Prostate gland (tissue), 2 donors: ENCODE measurements around the gene SEL1L3. TPM values are rescaled to one million over a fixed set of nuclear protein-coding genes. Genes with fewer than 3 reads are reported as not detected.

Experiments used
- DNase-seq: peaks from one replicate; pipeline ENCODE4 v3.0.0-alpha.2; 2019; ENCODE audit warnings: low spot score
- H3K27ac ChIP-seq, 2 donors: fragments of 200-600 bp; sonication (generic); 2 replicates each; pipeline ENCODE4 v1.5.1; 2017 to 2019
- H3K27me3 ChIP-seq: fragments of 200-600 bp; sonication (generic); replicated peaks from 2 replicates; pipeline ENCODE4 v1.5.1; 2019; ENCODE audit not compliant: insufficient read depth
- H3K36me3 ChIP-seq, 2 donors: fragments of 200-600 bp; sonication (generic); 1 replicate in 1 of 2; 2 replicates in 1 of 2; pipeline versions ENCODE4 v1.5.1 to v1.8.1; 2017 to 2019
- H3K4me1 ChIP-seq: fragments of 200-600 bp; sonication (generic); replicated peaks from 2 replicates; pipeline ENCODE4 v1.5.1; 2019
- H3K4me3 ChIP-seq, 2 donors: fragments of 200-600 bp; sonication (generic); 2 replicates each; pipeline ENCODE4 v1.5.1; 2017 to 2019
- H3K9me3 ChIP-seq: fragments of 200-600 bp; sonication (generic); 2 replicates; pipeline ENCODE4 v1.5.1; 2017
- POLR2A ChIP-seq: fragments of 450-650 bp; IDR thresholded peaks from one replicate; pipeline ENCODE4 v1.6.1; 2016; ENCODE audit warnings: antibody characterized with exemption, mild to moderate bottlenecking
- POLR2AphosphoS5 ChIP-seq: sonication (generic); formaldehyde crosslinking; IDR thresholded peaks from one replicate; pipeline ENCODE4 v1.6.1; 2017; ENCODE audit warnings: antibody characterized with exemption
- WGBS: methylation state at CpG from one replicate; pipeline ENCODE4 v1.1.5; 2018; 5-methylcytosine and 5-hydroxymethylcytosine counted together
- intact Hi-C: fragments of 100-400 bp; cut with DNase I; formaldehyde crosslinking; loops from one replicate; pipeline ENCODE4 v1.14.2; 2022
- total RNA-seq, 2 donors: library from RNA; depleted of rRNA; stranded (reverse); fragments of >200 nt; gene quantifications; one replicate each; pipeline ENCODE4 v1.1.0, GENCODE V29; 2016
- TF ChIP-seq, protein P1 (sequence below), 4 experiments: fragments of 200-600 bp in 2 of 4; fragments of 450-650 bp in 2 of 4; sonication (generic) in 2 of 4; IDR thresholded peaks; 1 replicate in 3 of 4; 2 replicates in 1 of 4; pipeline ENCODE4 v1.5.1; 2016 to 2019; ENCODE audit warnings: antibody characterized with exemption in 4 of 4, mild to moderate bottlenecking in 2 of 4, moderate library complexity in 2 of 4

SEL1L3 gene
- total RNA-seq, 2 donors from 2014 or later: 22.2 to 26.1 TPM

DNA sequence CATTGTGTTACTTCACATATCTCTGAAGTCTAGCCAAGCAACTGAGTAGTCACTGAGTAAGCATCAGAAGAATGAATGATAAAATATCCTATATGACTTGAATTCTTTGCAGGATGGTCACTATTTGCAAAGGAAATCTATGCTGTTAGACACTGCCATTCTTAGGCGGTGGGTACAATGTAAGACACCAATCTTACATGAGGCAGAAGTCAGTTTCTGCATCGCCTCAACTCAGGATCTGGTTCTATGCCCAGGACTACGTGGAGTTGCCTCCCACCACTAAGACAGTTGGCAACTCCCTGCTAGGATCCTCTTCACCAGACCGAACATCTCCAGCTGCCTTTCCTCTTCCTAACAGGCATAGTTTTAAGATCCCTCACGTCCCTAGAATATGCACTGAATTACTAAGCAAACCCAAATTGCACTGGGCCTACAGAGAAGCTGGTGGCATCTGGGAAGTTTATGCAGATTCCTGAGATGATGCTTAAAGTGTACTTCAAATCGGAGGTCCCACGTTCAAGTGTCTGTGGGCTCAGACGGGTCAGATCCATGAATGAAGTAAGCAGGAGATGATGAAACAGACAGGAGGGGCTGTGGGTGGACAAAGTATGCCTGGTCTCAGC, 45.6 kb downstream of the SEL1L3 start:
- no peak overlapping the region for H3K4me3 ChIP-seq
- H3K4me1 ChIP-seq: no peaks in the 10 kb centered on the region
- H3K36me3 ChIP-seq: no peaks in the 10 kb centered on the region
- H3K27me3 ChIP-seq: no peaks in the 10 kb centered on the region
- intact Hi-C loops: no loop called here
- TF ChIP-seq POLR2AphosphoS5 (no peak), POLR2A (no peak)
- TF ChIP-seq, protein P1, sequence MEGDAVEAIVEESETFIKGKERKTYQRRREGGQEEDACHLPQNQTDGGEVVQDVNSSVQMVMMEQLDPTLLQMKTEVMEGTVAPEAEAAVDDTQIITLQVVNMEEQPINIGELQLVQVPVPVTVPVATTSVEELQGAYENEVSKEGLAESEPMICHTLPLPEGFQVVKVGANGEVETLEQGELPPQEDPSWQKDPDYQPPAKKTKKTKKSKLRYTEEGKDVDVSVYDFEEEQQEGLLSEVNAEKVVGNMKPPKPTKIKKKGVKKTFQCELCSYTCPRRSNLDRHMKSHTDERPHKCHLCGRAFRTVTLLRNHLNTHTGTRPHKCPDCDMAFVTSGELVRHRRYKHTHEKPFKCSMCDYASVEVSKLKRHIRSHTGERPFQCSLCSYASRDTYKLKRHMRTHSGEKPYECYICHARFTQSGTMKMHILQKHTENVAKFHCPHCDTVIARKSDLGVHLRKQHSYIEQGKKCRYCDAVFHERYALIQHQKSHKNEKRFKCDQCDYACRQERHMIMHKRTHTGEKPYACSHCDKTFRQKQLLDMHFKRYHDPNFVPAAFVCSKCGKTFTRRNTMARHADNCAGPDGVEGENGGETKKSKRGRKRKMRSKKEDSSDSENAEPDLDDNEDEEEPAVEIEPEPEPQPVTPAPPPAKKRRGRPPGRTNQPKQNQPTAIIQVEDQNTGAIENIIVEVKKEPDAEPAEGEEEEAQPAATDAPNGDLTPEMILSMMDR (IDR thresholded peaks at IDR 0.05): no peak
- WGBS: 82% methylated on average over 8 of the region's 8 CpGs
- no peak overlapping the region for H3K27ac ChIP-seq
- DNase-seq: no peak
- no peaks in the 10 kb centered on the region for H3K9me3 ChIP-seq

DNA sequence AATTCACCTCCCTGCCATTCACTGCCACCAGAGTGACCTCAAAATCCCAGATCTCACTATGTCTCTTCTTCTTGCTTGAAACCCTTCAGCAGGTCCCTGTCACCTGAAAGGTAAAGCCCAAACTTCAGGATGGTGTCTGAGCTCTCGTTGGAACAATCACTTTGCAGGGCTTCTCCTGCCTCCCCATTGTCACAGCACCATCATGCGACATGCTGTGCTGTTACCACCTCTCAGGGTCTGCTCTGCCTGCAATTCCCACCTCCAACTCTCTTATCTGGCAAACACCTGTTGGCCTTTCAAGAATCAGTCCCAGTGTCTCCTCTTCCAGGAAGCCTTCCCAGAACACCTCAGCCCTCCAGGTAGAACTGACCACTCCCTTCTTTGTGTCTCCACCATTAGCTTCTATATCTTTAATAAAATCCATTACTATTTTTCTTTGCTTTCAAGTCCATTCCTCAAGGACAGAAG, 46.2 kb downstream of the SEL1L3 start:
- H3K4me1 ChIP-seq: no peaks in the 10 kb centered on the region
- intact Hi-C loops: no loop called here
- no peaks in the 10 kb centered on the region for H3K27me3 ChIP-seq
- H3K9me3 ChIP-seq: no peaks in the 10 kb centered on the region
- DNase-seq: no peak
- H3K27ac ChIP-seq: no peak overlapping the region
- H3K36me3 ChIP-seq: no peaks in the 10 kb centered on the region
- 93% methylated on average over 2 of the region's 2 CpGs for WGBS
- TF ChIP-seq POLR2AphosphoS5: no peak
- TF ChIP-seq, protein P1 (IDR thresholded peaks at IDR 0.05): no peak
- TF ChIP-seq POLR2A: no peak
- H3K4me3 ChIP-seq: no peak overlapping the region

DNA sequence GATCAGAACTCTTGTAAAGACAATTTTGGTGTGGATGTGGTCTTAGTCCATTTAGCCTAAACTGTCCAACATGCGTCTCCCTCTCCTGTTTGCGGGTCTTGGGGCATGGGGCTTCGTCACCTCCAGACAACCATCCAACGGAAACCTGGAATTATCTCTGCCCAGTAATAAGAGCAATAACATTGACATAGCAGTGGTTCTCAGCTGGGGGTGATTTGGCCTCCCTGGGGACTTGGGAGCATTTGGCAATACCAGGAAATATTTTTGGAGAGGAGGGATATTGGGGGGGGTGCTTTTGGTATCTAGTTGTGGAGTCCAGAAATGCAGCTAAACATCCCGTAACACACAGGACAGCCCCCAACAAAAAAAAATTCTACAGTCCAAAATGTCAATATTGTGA, 47.2 kb downstream of the SEL1L3 start:
- Histone ChIP-seq H3K4me3 (no peak overlapping the region), H3K27me3 (no peaks in the 10 kb centered on the region), H3K27ac (no peak overlapping the region), H3K4me1 (no peaks in the 10 kb centered on the region), H3K9me3 (no peaks in the 10 kb centered on the region), H3K36me3 (no peaks in the 10 kb centered on the region)
- TF ChIP-seq, protein P1 (IDR thresholded peaks at IDR 0.05): no peak
- TF ChIP-seq POLR2A (no peak), POLR2AphosphoS5 (no peak)
- 97% methylated on average over 5 of the region's 5 CpGs for WGBS
- no peak for DNase-seq
- intact Hi-C loops: no loop called here

DNA sequence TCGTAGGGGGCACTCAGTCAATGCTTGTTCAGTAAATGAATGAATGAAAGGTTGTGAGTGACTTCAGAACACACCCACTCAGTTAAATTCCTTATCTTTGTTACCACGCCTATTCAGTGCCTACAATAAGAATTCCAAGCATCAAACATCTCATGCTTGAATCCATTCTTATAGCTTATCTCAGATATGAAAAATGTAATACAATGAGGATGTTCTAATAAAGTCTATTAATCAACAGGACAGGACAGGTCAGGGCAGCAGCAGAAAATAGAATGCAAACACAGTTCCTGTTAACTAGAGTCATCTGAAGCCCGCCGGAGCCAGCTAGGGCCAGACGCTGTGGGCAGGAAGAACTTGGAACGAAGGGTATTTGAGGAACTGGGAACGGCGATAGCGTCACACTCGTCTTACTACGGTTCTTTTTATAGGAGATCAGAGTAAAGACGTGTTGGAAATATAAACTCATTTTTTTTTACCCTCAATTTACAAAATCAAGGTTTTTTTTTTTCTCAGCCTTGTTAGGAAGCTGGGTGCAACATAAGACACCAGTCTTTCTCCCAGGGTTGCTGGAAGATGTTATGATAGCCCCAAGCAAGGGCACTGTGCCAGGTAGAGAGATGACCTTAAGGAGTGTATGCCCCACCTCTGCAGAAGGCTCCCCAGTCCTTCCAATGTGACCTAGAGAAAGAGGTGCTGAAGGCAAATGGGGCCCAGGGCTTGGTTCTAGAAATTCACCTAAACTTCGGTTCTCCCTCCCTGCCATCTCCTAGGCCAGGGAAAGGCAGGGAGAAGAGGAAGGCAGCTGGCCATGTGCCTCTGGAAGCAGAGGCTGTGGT, 48.3 kb downstream of the SEL1L3 start:
- H3K36me3 ChIP-seq: no peaks in the 10 kb centered on the region
- H3K27ac ChIP-seq: no peak overlapping the region
- no peaks in the 10 kb centered on the region for H3K27me3 ChIP-seq
- peak; percentile 20 for DNase-seq
- intact Hi-C loops: no loop called here
- TF ChIP-seq POLR2AphosphoS5: peak; percentile 32
- TF ChIP-seq, protein P1 (IDR thresholded peaks at IDR 0.05): no peak
- H3K4me3 ChIP-seq: no peak overlapping the region
- WGBS: 35% methylated on average over 13 of the region's 13 CpGs
- H3K4me1 ChIP-seq: no peaks in the 10 kb centered on the region
- H3K9me3 ChIP-seq: no peaks in the 10 kb centered on the region
